ENCODE results near the gene GNE.
"Not testable (repeated sequence)": the region's sequence is repeated elsewhere in the genome, so short reads cannot be mapped to it uniquely, and the experiment has no call there.

The GNE gene

GRCh38 chr9:36208521-36209253, 49.6 kb downstream of the GNE start:
- DNase-seq (ENCODE audit: low spot score): no peak

- DNase-seq (ENCODE audit: low spot score): no peak
These were observed 50.7 kb downstream of the GNE start for GRCh38 chr9:36207546-36208012.

GRCh38 chr9:36207016-36207415, 51.2 kb downstream of the GNE start:
- no peak for DNase-seq (ENCODE audit: low spot score)

GRCh38 chr9:36204906-36205547, 53.2 kb downstream of the GNE start:
- DNase-seq (ENCODE audit: low spot score): no peak

- no peak for DNase-seq (ENCODE audit: low spot score)
These were observed 63.8 kb downstream of the GNE start for GRCh38 chr9:36194326-36195000.

GRCh38 chr9:36193023-36193422, 65.2 kb downstream of the GNE start:
- DNase-seq (ENCODE audit: low spot score): no peak

- no peak for DNase-seq (ENCODE audit: low spot score)
These were observed 66.1 kb downstream of the GNE start for GRCh38 chr9:36192196-36192595.

GRCh38 chr9:36191686-36192085, 66.6 kb downstream of the GNE start:
- DNase-seq (ENCODE audit: low spot score): no peak

GRCh38 chr9:36191290-36191645, 67.0 kb downstream of the GNE start:
- DNase-seq (ENCODE audit: low spot score): no peak

- peak; percentile 100 for DNase-seq (ENCODE audit: low spot score)
These were observed 67.6 kb downstream of the GNE start, which contains the start of gene CLTA for GRCh38 chr9:36190388-36191289. CLTA (plus strand) TSS chr9:36190921; CDS start chr9:36191057, 136 bp downstream.

GRCh38 chr9:36189976-36190375, 68.3 kb downstream of the GNE start:
- no peak for DNase-seq (ENCODE audit: low spot score)

GRCh38 chr9:36188212-36188611, 70.0 kb downstream of the GNE start:
- no peak for DNase-seq (ENCODE audit: low spot score)

- DNase-seq (ENCODE audit: low spot score): no peak
These were observed 70.8 kb downstream of the GNE start for GRCh38 chr9:36187414-36187813.

GRCh38 chr9:36180243-36180642, 78.0 kb downstream of the GNE start:
- not testable (repeated sequence) for DNase-seq (ENCODE audit: low spot score)

GRCh38 chr9:36177571-36177970, 80.7 kb downstream of the GNE start:
- DNase-seq (ENCODE audit: low spot score): no peak

GRCh38 chr9:36176496-36176895, 81.8 kb downstream of the GNE start:
- not testable (repeated sequence) for DNase-seq (ENCODE audit: low spot score)

- not testable (repeated sequence) for DNase-seq (ENCODE audit: low spot score)
These were observed 83.0 kb downstream of the GNE start for GRCh38 chr9:36175209-36175608.

GRCh38 chr9:36174731-36175130, 83.5 kb downstream of the GNE start:
- DNase-seq (ENCODE audit: low spot score): no peak

GRCh38 chr9:36174271-36174670, 84.0 kb downstream of the GNE start:
- no peak for DNase-seq (ENCODE audit: low spot score)

- DNase-seq (ENCODE audit: low spot score): no peak
These were observed 84.4 kb downstream of the GNE start for GRCh38 chr9:36173861-36174260.

- DNase-seq (ENCODE audit: low spot score): no peak
These were observed 87.7 kb downstream of the GNE start for GRCh38 chr9:36170531-36170930.

- no peak for DNase-seq (ENCODE audit: low spot score)
These were observed 88.5 kb downstream of the GNE start for GRCh38 chr9:36169708-36170107.
